ENCODE results near the gene TGIF2LY. TPM values are rescaled to one million over a fixed set of nuclear protein-coding genes. Genes with fewer than 3 reads are reported as not detected.
"Not testable (repeated sequence)": the region's sequence is repeated elsewhere in the genome, so short reads cannot be mapped to it uniquely, and the experiment has no call there.

Gene TGIF2LY
- total RNA-seq = not detected
- not detected for polyA plus RNA-seq (ENCODE audit: insufficient read length in 2 of 2)
- long read RNA-seq, donor 1 = 0 reads
- long read RNA-seq, donor 2 = 0 reads
- long read RNA-seq, donor 3 = 0 reads
- long read RNA-seq, donor 4 = 0 reads

- not testable (repeated sequence) for H3K4me1 ChIP-seq (ENCODE audit: control insufficient read depth, insufficient read depth, low read length); DNase-seq (ENCODE audit: low read depth in 4 of 6, low spot score in 6 of 6); H3K4me3 ChIP-seq (ENCODE audit: low read depth, low read length); H3K9me3 ChIP-seq (ENCODE audit: control insufficient read depth, insufficient read depth, low read length); H3K27me3 ChIP-seq (ENCODE audit: control insufficient read depth, insufficient read depth, low read length); H3K36me3 ChIP-seq (ENCODE audit: control insufficient read depth, insufficient read depth, low read length); H3K27ac ChIP-seq (ENCODE audit: low read depth, low read length)
- no CpG with 5 or more reads among the region's 9 CpGs for WGBS (ENCODE audit: insufficient coverage)
Measured at GRCh38 chrY:3578767-3579166, at the start of gene TGIF2LY. Gene TGIF2LY (plus strand): TSS chrY:3579067. CDS start chrY:3579245, 178 bp downstream.

Small RNA genes within 50 kb of the gene (small RNA-seq; reads per million reads assigned to genes)
- not detected for gene PRRC2CP1 (ENCODE audit: low replicate concordance)
